ENCODE data around the gene SPO11. TPM values are rescaled to one million over a fixed set of nuclear protein-coding genes. Genes with fewer than 3 reads are reported as not detected.

SPO11 gene
- total RNA-seq, 4 donors from 2014 or later: not detected

DNA sequence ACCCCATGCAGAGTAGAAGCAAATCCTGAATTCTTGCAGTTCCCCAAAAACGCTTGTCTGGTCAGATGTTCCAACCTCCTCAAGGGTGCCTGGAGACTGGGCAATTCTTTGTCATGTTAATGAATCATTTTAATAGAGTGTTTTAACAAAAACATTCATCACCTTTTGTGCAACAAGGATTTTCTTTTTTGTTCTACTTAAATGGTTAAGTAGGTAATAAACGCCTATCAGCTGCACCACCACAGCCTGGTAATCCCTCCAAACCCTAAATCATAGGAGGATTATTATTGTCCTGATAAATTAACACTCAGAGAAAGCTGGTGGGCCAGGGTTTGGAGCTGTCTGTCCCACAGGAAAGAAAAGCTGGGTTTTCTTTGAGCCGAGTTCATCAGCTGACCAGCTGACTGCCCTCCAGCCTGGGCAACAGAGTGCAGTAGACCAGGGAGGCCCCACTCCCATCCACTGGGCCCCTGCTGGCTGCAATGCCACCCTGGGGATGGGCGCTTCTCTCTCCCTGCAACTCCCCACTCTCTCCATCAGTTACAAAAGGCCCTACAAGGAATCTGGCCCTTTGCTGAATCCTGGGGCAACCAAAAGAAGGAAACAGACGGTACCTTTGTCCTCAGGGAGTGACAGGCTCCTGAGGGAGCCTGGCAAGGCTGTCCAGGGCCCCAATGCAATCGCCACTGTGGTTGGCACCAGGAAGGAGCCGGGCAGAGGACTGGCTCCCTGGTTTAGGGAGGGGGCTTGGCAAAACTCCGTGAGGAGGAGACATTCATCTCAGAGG is 40.0 kb upstream of the SPO11 start:
- no peak for TF ChIP-seq POLR2AphosphoS5 (IDR thresholded peaks at IDR 0.05)
- TF ChIP-seq POLR2A (IDR thresholded peaks at IDR 0.05; ENCODE audit: low read depth): no peak
- intact Hi-C loops (cut with DNase I): no loop called here
- Histone ChIP-seq H3K36me3 (no peaks in the 10 kb centered on the region), H3K27me3 (peaks cover 0 to 30% (median 0%) of the 10 kb centered on the region in 4 donors), H3K4me1 (peaks cover 3 to 33% (median 31%) of the 10 kb centered on the region in 4 donors), H3K9me3 (no peaks in the 10 kb centered on the region), H3K4me3 (no peak overlapping the region), H3K27ac (replicated peaks in 1 of 4) (no peak overlapping the region)
- WGBS: 50% methylated on average over 4 of the region's 8 CpGs
- DNase-seq (ENCODE audit: extremely low spot score): no peak

DNA sequence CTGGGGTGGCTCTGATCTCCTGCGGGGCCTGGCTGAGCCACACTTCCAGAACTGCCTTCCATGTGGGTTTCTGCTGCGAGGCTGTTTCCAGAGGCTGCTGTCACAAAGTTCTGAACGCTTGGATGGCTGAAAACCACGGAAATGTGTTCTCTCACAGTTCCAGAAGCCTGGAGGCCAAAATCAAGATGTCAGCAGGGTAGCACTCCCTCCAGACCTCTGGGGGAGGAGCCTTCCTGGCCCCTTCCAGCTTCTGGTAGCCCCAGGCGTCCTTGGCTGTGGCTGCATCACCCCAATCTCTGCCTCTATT is 39.5 kb upstream of the SPO11 start:
- Histone ChIP-seq H3K27ac (replicated peaks in 1 of 4) (no peak overlapping the region), H3K4me3 (no peak overlapping the region), H3K27me3 (peaks cover 0 to 30% (median 0%) of the 10 kb centered on the region in 4 donors), H3K9me3 (no peaks in the 10 kb centered on the region), H3K36me3 (no peaks in the 10 kb centered on the region), H3K4me1 (peaks cover 3 to 33% (median 31%) of the 10 kb centered on the region in 4 donors)
- DNase-seq (ENCODE audit: extremely low spot score): no peak
- intact Hi-C loops (cut with DNase I): no loop called here
- TF ChIP-seq, protein P1, sequence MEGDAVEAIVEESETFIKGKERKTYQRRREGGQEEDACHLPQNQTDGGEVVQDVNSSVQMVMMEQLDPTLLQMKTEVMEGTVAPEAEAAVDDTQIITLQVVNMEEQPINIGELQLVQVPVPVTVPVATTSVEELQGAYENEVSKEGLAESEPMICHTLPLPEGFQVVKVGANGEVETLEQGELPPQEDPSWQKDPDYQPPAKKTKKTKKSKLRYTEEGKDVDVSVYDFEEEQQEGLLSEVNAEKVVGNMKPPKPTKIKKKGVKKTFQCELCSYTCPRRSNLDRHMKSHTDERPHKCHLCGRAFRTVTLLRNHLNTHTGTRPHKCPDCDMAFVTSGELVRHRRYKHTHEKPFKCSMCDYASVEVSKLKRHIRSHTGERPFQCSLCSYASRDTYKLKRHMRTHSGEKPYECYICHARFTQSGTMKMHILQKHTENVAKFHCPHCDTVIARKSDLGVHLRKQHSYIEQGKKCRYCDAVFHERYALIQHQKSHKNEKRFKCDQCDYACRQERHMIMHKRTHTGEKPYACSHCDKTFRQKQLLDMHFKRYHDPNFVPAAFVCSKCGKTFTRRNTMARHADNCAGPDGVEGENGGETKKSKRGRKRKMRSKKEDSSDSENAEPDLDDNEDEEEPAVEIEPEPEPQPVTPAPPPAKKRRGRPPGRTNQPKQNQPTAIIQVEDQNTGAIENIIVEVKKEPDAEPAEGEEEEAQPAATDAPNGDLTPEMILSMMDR (IDR thresholded peaks at IDR 0.05): no peak
- TF ChIP-seq POLR2AphosphoS5 (IDR thresholded peaks at IDR 0.05): no peak
- no peak for TF ChIP-seq EP300 (IDR thresholded peaks at IDR 0.05)
- TF ChIP-seq POLR2A (IDR thresholded peaks at IDR 0.05; ENCODE audit: low read depth): no peak
- WGBS: 100% methylated on average over 1 of the region's 5 CpGs

DNA sequence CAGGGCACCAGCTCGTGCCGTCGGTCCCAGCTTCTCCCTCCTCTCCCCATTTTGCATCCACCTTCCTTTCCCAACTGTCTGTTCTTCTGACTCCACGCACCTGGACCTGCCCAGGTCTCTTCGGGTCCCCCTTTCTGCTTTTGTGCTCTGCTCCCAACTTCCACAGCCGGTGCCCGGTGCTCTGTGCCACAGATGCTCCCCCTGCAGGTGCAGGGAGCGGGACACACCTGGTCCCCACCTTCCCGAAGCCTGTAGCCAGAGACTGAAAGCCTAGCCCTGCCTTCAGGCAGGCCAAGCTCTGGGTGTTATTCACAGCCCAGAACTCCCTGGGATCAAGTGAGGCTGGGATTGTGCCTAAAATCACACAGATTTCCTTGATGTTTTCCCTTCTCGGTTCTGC is 38.6 kb upstream of the SPO11 start:
- Histone ChIP-seq H3K4me3 (no peak overlapping the region), H3K9me3 (no peaks in the 10 kb centered on the region), H3K4me1 (peaks cover 3 to 33% (median 31%) of the 10 kb centered on the region in 4 donors), H3K27ac (replicated peaks in 1 of 4) (no peak overlapping the region), H3K36me3 (no peaks in the 10 kb centered on the region), H3K27me3 (peaks cover 0 to 27% (median 0%) of the 10 kb centered on the region in 4 donors)
- 86% methylated on average over 10 of the region's 10 CpGs for WGBS
- intact Hi-C loops (cut with DNase I): no loop called here
- no peak for TF ChIP-seq POLR2A (IDR thresholded peaks at IDR 0.05; ENCODE audit: low read depth)
- no peak for TF ChIP-seq POLR2AphosphoS5 (IDR thresholded peaks at IDR 0.05)
- no peak for TF ChIP-seq EP300 (IDR thresholded peaks at IDR 0.05)
- TF ChIP-seq, protein P1 (IDR thresholded peaks at IDR 0.05): no peak
- no peak for DNase-seq (ENCODE audit: extremely low spot score)

DNA sequence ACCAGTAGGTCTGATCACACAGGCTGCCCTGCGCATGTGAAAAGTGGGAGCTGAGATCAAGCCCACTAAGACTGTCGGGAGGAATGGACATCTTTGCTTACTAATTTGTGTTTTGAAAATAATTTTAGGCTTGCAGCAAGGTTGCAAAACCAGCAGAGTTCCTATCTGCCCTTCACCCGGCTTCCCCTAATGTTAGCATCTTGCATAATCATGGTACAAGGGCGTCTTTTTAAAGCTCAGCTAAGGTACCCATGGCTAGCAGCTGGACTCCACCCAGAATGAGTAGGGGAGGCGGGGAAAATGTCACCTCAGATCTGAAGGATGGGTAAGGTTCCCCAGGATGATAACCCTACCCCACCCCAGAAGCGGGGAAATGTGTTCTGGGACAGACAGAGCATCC is 37.9 kb upstream of the SPO11 start:
- TF ChIP-seq POLR2A (IDR thresholded peaks at IDR 0.05; ENCODE audit: low read depth) (no peak), EP300 (IDR thresholded peaks at IDR 0.05) (no peak), POLR2AphosphoS5 (IDR thresholded peaks at IDR 0.05) (no peak)
- TF ChIP-seq, protein P1 (IDR thresholded peaks at IDR 0.05): no peak
- WGBS: 81% methylated on average over 6 of the region's 6 CpGs

DNA sequence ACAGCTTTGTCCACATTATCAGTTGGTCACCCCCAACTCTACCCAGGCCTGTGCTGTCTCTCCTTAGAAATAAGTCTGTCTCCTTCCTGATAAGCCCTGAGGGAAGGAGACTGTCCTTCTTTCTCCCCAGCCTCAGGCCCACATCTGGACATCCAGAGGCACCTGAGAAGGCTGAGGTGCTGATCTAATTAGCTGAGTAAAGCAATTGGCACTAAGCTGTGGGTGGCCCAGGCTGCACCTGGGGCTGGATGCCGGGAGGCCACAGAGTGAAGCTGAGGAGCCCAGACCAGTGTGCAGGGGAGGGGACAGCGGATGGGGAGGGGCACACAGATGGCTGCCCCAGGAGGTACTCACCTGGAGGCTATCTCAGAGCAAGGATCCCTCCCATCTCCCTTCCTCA is 37.0 kb upstream of the SPO11 start:
- Histone ChIP-seq H3K9me3 (no peaks in the 10 kb centered on the region), H3K4me3 (no peak overlapping the region), H3K4me1 (peaks cover 3 to 24% (median 23%) of the 10 kb centered on the region in 4 donors), H3K36me3 (no peaks in the 10 kb centered on the region), H3K27ac (replicated peaks in 1 of 4) (no peak overlapping the region), H3K27me3 (peaks cover 0 to 27% (median 0%) of the 10 kb centered on the region in 4 donors)
- WGBS: 82% methylated on average over 2 of the region's 2 CpGs
- intact Hi-C loops (cut with DNase I): no loop called here
- no peak for TF ChIP-seq EP300 (IDR thresholded peaks at IDR 0.05)
- TF ChIP-seq, protein P1 (IDR thresholded peaks at IDR 0.05): no peak
- TF ChIP-seq POLR2A (IDR thresholded peaks at IDR 0.05; ENCODE audit: low read depth): no peak
- no peak for TF ChIP-seq POLR2AphosphoS5 (IDR thresholded peaks at IDR 0.05)
- DNase-seq (ENCODE audit: extremely low spot score): no peak

More for the DNA sequence above, 37.9 kb upstream of the SPO11 start:
- H3K4me3 ChIP-seq: no peak overlapping the region
- no peaks in the 10 kb centered on the region for H3K9me3 ChIP-seq
- peaks cover 3 to 33% (median 31%) of the 10 kb centered on the region in 4 donors for H3K4me1 ChIP-seq
- intact Hi-C loops (cut with DNase I): no loop called here
- no peak for DNase-seq (ENCODE audit: extremely low spot score)
- no peak overlapping the region for H3K27ac ChIP-seq (replicated peaks in 1 of 4)
- peaks cover 0 to 27% (median 0%) of the 10 kb centered on the region in 4 donors for H3K27me3 ChIP-seq
- no peaks in the 10 kb centered on the region for H3K36me3 ChIP-seq

All from esophagus muscularis mucosa (tissue), 4 donors.